ENCODE measurements around the gene KNTC1. TPM values are rescaled to one million over a fixed set of nuclear protein-coding genes. Genes with fewer than 3 reads are reported as not detected.
A peak's percentile ranks its signal among the peaks of the same experiment; 100 is the strongest.

KNTC1 gene
- total RNA-seq, 1 experiment from 2014 or later: 71.3 TPM

- no peak overlapping the region for H4K5ac ChIP-seq (ENCODE audit: insufficient read length, low read depth, low read length)
- H3K9me3 ChIP-seq (ENCODE audit: control insufficient read depth, low read depth, low read length): no peaks in the 10 kb centered on the region
Observed at GRCh38 chr12:122596838-122597237, 69.8 kb downstream of the KNTC1 start.

More at GRCh38 chr12:122596838-122597237, 69.8 kb downstream of the KNTC1 start:
- Mint-ChIP-seq H3K9me3 (no peaks in the 10 kb centered on the region), H3K4me1 (no peaks in the 10 kb centered on the region), H3K4me3 (no peak overlapping the region), H3K27ac (peak overlapping the region in 1 of 3 experiments; percentile 44; a peak in 1 of 7 replicates), H3K36me3 (ENCODE audit: insufficient read depth in 1 of 3, low read depth in 3 of 3) (peaks cover 26 to 72% (median 50%) of the 10 kb centered on the region in 3 experiments; a peak in 6 of 7 replicates), H3K27me3 (ENCODE audit: low read depth) (no peaks in the 10 kb centered on the region)
- no peak overlapping the region for H3K14ac ChIP-seq (ENCODE audit: insufficient read depth, low read length)
- H3K23me2 ChIP-seq (ENCODE audit: insufficient read length, low read depth, low read length, poor library complexity, severe bottlenecking): no peaks in the 10 kb centered on the region
- no peak overlapping the region for H2AFZ ChIP-seq (ENCODE audit: low read length)
- H3K79me2 ChIP-seq (ENCODE audit: insufficient read depth, low read length): no peaks in the 10 kb centered on the region
- no peak for TF ChIP-seq CTCF (conservative IDR thresholded peaks at IDR 0.05)
- no peaks in the 10 kb centered on the region for H3K79me1 ChIP-seq (ENCODE audit: insufficient read depth, low read depth, low read length, poor library complexity, severe bottlenecking)
- no peaks in the 10 kb centered on the region for H3K4me1 ChIP-seq (ENCODE audit: insufficient read depth, low read length)
- H2BK120ac ChIP-seq (ENCODE audit: low read depth, low read length, poor library complexity, severe bottlenecking): no peak overlapping the region
- no peak overlapping the region for H2BK15ac ChIP-seq (ENCODE audit: low read depth, low read length)
- no peak overlapping the region for H4K91ac ChIP-seq (ENCODE audit: insufficient read length, low read depth, low read length)
- H3K56ac ChIP-seq (ENCODE audit: insufficient read length, low read depth, low read length): no peak overlapping the region
- no peak overlapping the region for H2BK5ac ChIP-seq (ENCODE audit: insufficient read length, low read length)
- H3K4ac ChIP-seq (ENCODE audit: low read depth, low read length): no peak overlapping the region
- no peak overlapping the region for H2BK20ac ChIP-seq (ENCODE audit: low read depth, low read length, poor library complexity, severe bottlenecking)
- no peak overlapping the region for H3K18ac ChIP-seq (ENCODE audit: insufficient read length, low read depth, low read length)
- no peak for DNase-seq
- H4K20me1 ChIP-seq (ENCODE audit: control insufficient read depth, insufficient read depth, insufficient read length): no peaks in the 10 kb centered on the region
- H3K27me3 ChIP-seq (ENCODE audit: insufficient read depth, low read length): no peaks in the 10 kb centered on the region
- H3K4me2 ChIP-seq (ENCODE audit: insufficient read depth, insufficient read length, low read length): no peak overlapping the region
- no peak overlapping the region for H3K23ac ChIP-seq (ENCODE audit: insufficient read length, low read depth, low read length)
- H3T11ph ChIP-seq (ENCODE audit: low read length): no peak overlapping the region
- no peak overlapping the region for H2AK5ac ChIP-seq (ENCODE audit: insufficient read length, low read length)
- no peak overlapping the region for H3K9ac ChIP-seq (ENCODE audit: extremely low read depth, insufficient read length, low read length)
- H4K8ac ChIP-seq (replicated peaks; ENCODE audit: insufficient read length, low read depth, low read length): no peak overlapping the region
- H2BK12ac ChIP-seq (ENCODE audit: insufficient read length, low read depth, low read length): no peak overlapping the region
- H3K27ac ChIP-seq (ENCODE audit: insufficient read length, low read depth, low read length): no peak overlapping the region

Measured in H9 (cell line).